ENCODE measurements around the gene ROM1.
"Not testable (repeated sequence)": the region's sequence is repeated elsewhere in the genome, so short reads cannot be mapped to it uniquely, and the experiment has no call there.

The ROM1 gene

GRCh38 chr11:62649486-62649885 is 36.4 kb downstream of the ROM1 start:
- no peak for DNase-seq (ENCODE audit: low spot score)

- not testable (repeated sequence) for DNase-seq (ENCODE audit: low spot score)
Observed at GRCh38 chr11:62650283-62650682, 37.2 kb downstream of the ROM1 start.

- DNase-seq (ENCODE audit: low spot score): no peak
Observed at GRCh38 chr11:62652161-62653006, 39.3 kb downstream of the ROM1 start.

GRCh38 chr11:62654297-62654696 is 41.2 kb downstream of the ROM1 start:
- DNase-seq (ENCODE audit: low spot score): no peak

- no peak for DNase-seq (ENCODE audit: low spot score)
Observed at GRCh38 chr11:62656796-62657429, 43.9 kb downstream of the ROM1 start.

- DNase-seq (ENCODE audit: low spot score): no peak
Observed at GRCh38 chr11:62664405-62665074, 51.5 kb downstream of the ROM1 start.

Data from ecto neural progenitor cell (in vitro differentiated cells).